Measurements from ENCODE around the gene APEX2. TPM values are rescaled to one million over a fixed set of nuclear protein-coding genes. Genes with fewer than 3 reads are reported as not detected.

The APEX2 gene
- total RNA-seq, 1 donor from 2014 or later, result 8.4 TPM

- no peak for DNase-seq
- intact Hi-C loops (cut with micrococcal nuclease), result no loop called here
- Histone ChIP-seq H3K27ac (replicated peaks) (no peak overlapping the region), H3K27me3 (ENCODE audit: low read depth) (no peaks in the 10 kb centered on the region), H3K36me3 (no peaks in the 10 kb centered on the region), H3K4me1 (no peaks in the 10 kb centered on the region), H3K9me3 (replicated peaks) (no peaks in the 10 kb centered on the region), H3K4me3 (no peak overlapping the region)
- TF ChIP-seq CTCF (IDR thresholded peaks at IDR 0.05; ENCODE audit: borderline replicate concordance), result no peak
These were observed 7.1 kb upstream of the APEX2 start for GRCh38 chrX:54992911-54993622.

GRCh38 chrX:54994099-54994498 is 6.1 kb upstream of the APEX2 start, which contains the start of gene PFKFB1:
TSS of gene PFKFB1 (minus strand) at chrX:54994188. CDS start at chrX:54994007, 181 bp downstream.
- Histone ChIP-seq H3K4me3 (no peak within 1 kb of the TSS), H3K9me3 (replicated peaks) (no peaks in the 10 kb centered on the region), H3K36me3 (no peaks in the 10 kb centered on the region), H3K27ac (replicated peaks) (no peak within 1 kb of the TSS), H3K4me1 (peaks cover under 1% of the 10 kb centered on the region), H3K27me3 (ENCODE audit: low read depth) (no peaks in the 10 kb centered on the region)
- TF ChIP-seq CTCF (IDR thresholded peaks at IDR 0.05; ENCODE audit: borderline replicate concordance), result no peak
- DNase-seq, result no peak
- intact Hi-C loops (cut with micrococcal nuclease), result no loop called here

DNA sequence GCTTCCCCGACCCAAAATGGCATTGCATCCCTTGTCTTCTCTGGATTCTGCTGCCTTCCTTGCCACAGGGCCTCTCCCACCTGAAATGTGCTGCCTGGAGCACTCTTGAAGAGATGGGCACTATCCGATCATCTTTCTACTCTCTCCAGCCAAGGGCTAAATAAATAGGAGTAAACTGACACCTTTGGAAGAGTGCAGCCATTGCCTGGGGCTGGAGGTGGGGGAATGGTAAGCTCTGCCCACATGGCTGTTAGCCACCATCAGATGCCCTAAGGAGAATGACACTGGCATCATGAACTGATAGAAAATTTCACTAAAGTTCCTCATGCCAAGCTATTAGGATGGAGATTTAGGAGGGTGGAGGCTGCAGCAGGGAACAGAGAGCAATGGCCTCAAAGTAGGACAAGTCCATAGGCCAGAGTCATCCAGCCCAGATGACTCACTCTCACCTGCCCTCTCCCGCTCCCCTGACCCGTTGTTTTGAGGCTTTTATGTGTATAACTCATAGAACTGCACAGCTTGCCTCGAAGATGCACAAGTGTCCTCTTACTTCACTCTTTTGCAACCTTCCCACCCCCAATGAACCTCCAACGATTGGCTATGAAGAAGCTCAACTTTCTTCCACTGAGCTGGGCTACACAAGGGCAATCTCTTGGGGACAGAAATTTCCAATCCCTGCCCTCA is 5.4 kb upstream of the APEX2 start:
- intact Hi-C loops (cut with micrococcal nuclease), result no loop called here
- H3K36me3 ChIP-seq, result no peaks in the 10 kb centered on the region
- no peak overlapping the region for H3K27ac ChIP-seq (replicated peaks)
- peaks cover 4% of the 10 kb centered on the region for H3K4me1 ChIP-seq
- no peak for DNase-seq
- no peak for TF ChIP-seq CTCF (IDR thresholded peaks at IDR 0.05; ENCODE audit: borderline replicate concordance)
- no peaks in the 10 kb centered on the region for H3K27me3 ChIP-seq (ENCODE audit: low read depth)
- no peak overlapping the region for H3K4me3 ChIP-seq
- H3K9me3 ChIP-seq (replicated peaks), result no peaks in the 10 kb centered on the region

GRCh38 chrX:54995621-54996020 is 4.5 kb upstream of the APEX2 start:
- H3K9me3 ChIP-seq (replicated peaks), result no peaks in the 10 kb centered on the region
- H3K4me3 ChIP-seq, result no peak overlapping the region
- H3K27ac ChIP-seq (replicated peaks), result peak overlapping the region; percentile 51
- peaks cover 7% of the 10 kb centered on the region for H3K4me1 ChIP-seq
- H3K36me3 ChIP-seq, result no peaks in the 10 kb centered on the region
- H3K27me3 ChIP-seq (ENCODE audit: low read depth), result no peaks in the 10 kb centered on the region
- no peak for DNase-seq
- no peak for TF ChIP-seq CTCF (IDR thresholded peaks at IDR 0.05; ENCODE audit: borderline replicate concordance)
- intact Hi-C loops (cut with micrococcal nuclease), result no loop called here

- TF ChIP-seq CTCF (IDR thresholded peaks at IDR 0.05; ENCODE audit: borderline replicate concordance), result no peak
- H3K36me3 ChIP-seq, result peaks cover 3% of the 10 kb centered on the region
- H3K27me3 ChIP-seq (ENCODE audit: low read depth), result no peaks in the 10 kb centered on the region
- intact Hi-C loops (cut with micrococcal nuclease), result no loop called here
- no peak for DNase-seq
- no peak overlapping the region for H3K27ac ChIP-seq (replicated peaks)
- H3K4me1 ChIP-seq, result peaks cover 29% of the 10 kb centered on the region
- no peak overlapping the region for H3K4me3 ChIP-seq
- no peaks in the 10 kb centered on the region for H3K9me3 ChIP-seq (replicated peaks)
These were observed 4.1 kb downstream of the APEX2 start for GRCh38 chrX:55004231-55004630.
